BJ (cell line): ENCODE measurements around the gene NEGR1. TPM values are rescaled to one million over a fixed set of nuclear protein-coding genes. Genes with fewer than 3 reads are reported as not detected.

Experiments used
- CTCF ChIA-PET: fragments of 350-600 bp; formaldehyde crosslinking; extraction: SDS; loops from one replicate; lab custom pipeline; 2021; ENCODE audit warnings: antibody characterized with exemption, inconsistent platforms; lab: Yijun Ruan, JAX
- POLR2A ChIA-PET: fragments of 300-600 bp; sonication (Branson Sonifier 250); formaldehyde crosslinking; extraction: SDS; loops from one replicate; lab custom pipeline; 2021; ENCODE audit warnings: antibody characterized with exemption; lab: Charles Lee
- DNase-seq: peaks from one replicate; pipeline ENCODE4 v3.0.0-alpha.2; 2011; ENCODE audit warnings: low read depth
- H3K27me3 ChIP-seq: 2 replicates; pipeline ENCODE4 v1.6.0; 2011; ENCODE audit warnings: low read length; ENCODE audit not compliant: control insufficient read depth, insufficient read depth
- H3K36me3 ChIP-seq: 2 replicates; pipeline ENCODE4 v1.5.1; 2011; ENCODE audit warnings: low read length; ENCODE audit not compliant: control insufficient read depth, insufficient read depth
- H3K4me3 ChIP-seq: 2 replicates; pipeline ENCODE4 v1.5.1; 2011; ENCODE audit warnings: low read depth, mild to moderate bottlenecking, control low read depth, low read length
- CTCF ChIP-seq: IDR thresholded peaks from 2 replicates; pipeline ENCODE4 v1.5.1; 2011; ENCODE audit warnings: low read depth, mild to moderate bottlenecking, control low read depth, inconsistent platforms, low read length, moderate library complexity; ENCODE audit not compliant: insufficient read depth
- polyA plus RNA-seq: library from polyadenylated mRNA; depleted of rRNA; stranded (reverse); fragments of >200 nt; gene quantifications from 2 replicates; pipeline ENCODE4 v1.2.3, GENCODE V29; 2011

NEGR1 gene
- polyA plus RNA-seq, 1 experiment = 15.4 TPM

- H3K36me3 ChIP-seq = no peaks in the 10 kb centered on the region
- ChIA-PET POLR2A (no interaction called here), CTCF (no interaction called here)
- no peak for TF ChIP-seq CTCF
- no peaks in the 10 kb centered on the region for H3K27me3 ChIP-seq
- no peak overlapping the region for H3K4me3 ChIP-seq
- DNase-seq = no peak
Measured at GRCh38 chr1:71693581-71693980, 588.8 kb downstream of the NEGR1 start.

GRCh38 chr1:71689635-71690034 is 592.7 kb downstream of the NEGR1 start:
- TF ChIP-seq CTCF = no peak
- DNase-seq = no peak
- CTCF ChIA-PET = no interaction called here
- no peaks in the 10 kb centered on the region for H3K27me3 ChIP-seq
- POLR2A ChIA-PET = no interaction called here
- H3K4me3 ChIP-seq = no peak overlapping the region
- H3K36me3 ChIP-seq = no peaks in the 10 kb centered on the region

DNA sequence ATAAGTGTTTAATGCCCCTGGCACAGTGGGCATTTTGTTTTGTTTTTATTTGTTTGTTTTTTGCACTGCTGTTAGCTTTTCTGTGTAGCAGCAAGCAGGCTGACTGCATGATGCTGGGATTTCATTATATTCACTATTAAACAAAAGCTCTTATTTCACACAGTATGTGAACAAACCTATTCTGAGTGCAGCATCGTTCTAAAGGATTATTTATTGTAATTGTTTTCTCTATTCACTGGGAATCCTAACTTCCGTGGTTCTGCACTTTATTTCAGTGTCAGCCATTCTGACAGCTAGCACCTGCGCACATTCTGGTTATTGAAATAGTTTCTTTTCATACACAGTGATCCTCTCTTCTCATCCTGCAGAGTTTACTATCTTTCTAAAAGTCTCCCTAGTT is 595.0 kb downstream of the NEGR1 start:
- ChIA-PET CTCF (no interaction called here), POLR2A (no interaction called here)
- Histone ChIP-seq H3K27me3 (no peaks in the 10 kb centered on the region), H3K36me3 (no peaks in the 10 kb centered on the region), H3K4me3 (no peak overlapping the region)
- DNase-seq = no peak
- no peak for TF ChIP-seq CTCF

DNA sequence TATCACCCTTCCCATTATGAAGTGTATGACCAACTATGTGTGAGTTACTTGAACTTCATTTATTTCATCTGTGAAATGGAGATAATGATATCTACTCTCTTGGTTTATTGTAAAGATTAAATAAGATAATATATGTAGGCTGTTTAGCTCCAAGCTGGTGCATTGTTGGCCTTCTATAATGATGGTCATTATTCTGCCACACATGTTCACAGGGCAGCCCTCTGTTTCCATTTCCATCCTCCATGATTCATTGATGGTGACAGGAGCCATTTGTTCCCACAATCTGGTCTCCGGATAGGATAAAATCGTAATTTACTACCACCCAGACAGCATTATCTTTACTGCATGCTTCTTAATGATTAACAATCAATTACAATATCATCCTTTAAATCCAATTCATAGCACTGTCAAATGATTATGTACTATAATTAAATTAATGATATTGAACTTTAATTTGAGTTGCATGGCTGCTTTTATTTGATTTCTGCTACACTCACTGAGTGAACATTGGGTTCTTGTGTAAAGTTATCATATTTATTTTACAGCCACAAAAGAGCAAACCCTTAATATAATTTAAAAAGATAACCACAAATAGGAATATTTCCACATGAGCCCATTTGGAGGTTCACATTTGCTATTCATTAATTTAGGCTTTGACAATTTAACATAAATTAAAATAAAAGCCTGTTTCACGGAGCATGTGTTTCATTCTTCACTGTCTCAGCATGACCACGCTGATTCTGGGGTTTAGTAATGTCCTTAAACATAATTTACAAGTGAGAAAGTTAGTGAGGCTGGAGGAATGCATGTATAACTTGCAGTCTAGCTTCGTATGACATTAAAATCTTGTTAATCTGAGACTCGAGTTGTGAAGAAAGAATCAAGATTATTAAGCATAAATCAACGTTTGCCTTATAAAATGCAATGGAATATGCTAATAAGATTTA is 605.1 kb downstream of the NEGR1 start:
- no peak for TF ChIP-seq CTCF
- DNase-seq = no peak
- ChIA-PET POLR2A (interaction anchor here (0.6 kb wide), 1 partner anchor 157 kb away, joined by 8 read pairs; no protein-coding TSS in a partner anchor), CTCF (no interaction called here)
- Histone ChIP-seq H3K27me3 (no peaks in the 10 kb centered on the region), H3K4me3 (no peak overlapping the region), H3K36me3 (no peaks in the 10 kb centered on the region)

- no peak for DNase-seq
- ChIA-PET CTCF (interaction anchor here (0.8 to 1.0 kb wide), 2 partner anchors 18 to 29 kb away, joined by 3 to 4 read pairs; no protein-coding TSS in a partner anchor), POLR2A (no interaction called here)
- H3K27me3 ChIP-seq = no peaks in the 10 kb centered on the region
- no peak overlapping the region for H3K4me3 ChIP-seq
- no peak for TF ChIP-seq CTCF
- no peaks in the 10 kb centered on the region for H3K36me3 ChIP-seq
Measured at GRCh38 chr1:71668065-71668464, 614.3 kb downstream of the NEGR1 start.
